SK-N-SH (cell line): ENCODE measurements around the gene MAP2K2.

Experiments
- EZH2phosphoT487 ChIP-seq: fragments of 200-600 bp; sonication (generic); IDR thresholded peaks from 2 replicates; pipeline ENCODE4 v1.6.1; 2017; ENCODE audit warnings: low read depth, mixed run types, mild to moderate bottlenecking, antibody characterized with exemption, moderate library complexity, borderline replicate concordance
- FOXJ3 ChIP-seq: sonication (generic); formaldehyde crosslinking; IDR thresholded peaks from 2 replicates; pipeline ENCODE4 v1.5.1; 2020; ENCODE audit warnings: mild to moderate bottlenecking, missing genetic modification reagents
- FOXM1 ChIP-seq: IDR thresholded peaks from 2 replicates; pipeline ENCODE4 v1.4.0; 2012; ENCODE audit warnings: low read depth, mild to moderate bottlenecking
- JUND ChIP-seq: IDR thresholded peaks from 2 replicates; pipeline ENCODE4 v1.4.0; 2012
- RAD21 ChIP-seq: IDR thresholded peaks from 2 replicates; pipeline ENCODE4 v1.6.1; 2012; ENCODE audit warnings: mild to moderate bottlenecking, low read length
- RXRA ChIP-seq: IDR thresholded peaks from 2 replicates; pipeline ENCODE4 v1.4.0; 2012; ENCODE audit warnings: low read depth, mild to moderate bottlenecking, borderline replicate concordance
- TAF1 ChIP-seq: IDR thresholded peaks from 2 replicates; pipeline ENCODE4 v1.6.1; 2012; ENCODE audit warnings: low read depth, mild to moderate bottlenecking, low read length, moderate library complexity, borderline replicate concordance
- TF ChIP-seq, protein P1 (sequence below): fragments of 200-600 bp; sonication (generic); IDR thresholded peaks from 2 replicates; pipeline ENCODE4 v1.6.1; 2017; ENCODE audit warnings: antibody characterized with exemption, mild to moderate bottlenecking, moderate library complexity
- TF ChIP-seq, protein P2 (sequence below): IDR thresholded peaks from 2 replicates; pipeline ENCODE4 v1.4.0; 2012; ENCODE audit warnings: low read depth
- TF ChIP-seq, protein P3 (sequence below): IDR thresholded peaks from 2 replicates; pipeline ENCODE4 v1.6.1; 2012; ENCODE audit warnings: mild to moderate bottlenecking, low read depth, low read length, moderate library complexity
- TF ChIP-seq, protein P4 (sequence below): IDR thresholded peaks from 2 replicates; pipeline ENCODE4 v1.4.0; 2012; ENCODE audit warnings: low read depth, borderline replicate concordance

DNA sequence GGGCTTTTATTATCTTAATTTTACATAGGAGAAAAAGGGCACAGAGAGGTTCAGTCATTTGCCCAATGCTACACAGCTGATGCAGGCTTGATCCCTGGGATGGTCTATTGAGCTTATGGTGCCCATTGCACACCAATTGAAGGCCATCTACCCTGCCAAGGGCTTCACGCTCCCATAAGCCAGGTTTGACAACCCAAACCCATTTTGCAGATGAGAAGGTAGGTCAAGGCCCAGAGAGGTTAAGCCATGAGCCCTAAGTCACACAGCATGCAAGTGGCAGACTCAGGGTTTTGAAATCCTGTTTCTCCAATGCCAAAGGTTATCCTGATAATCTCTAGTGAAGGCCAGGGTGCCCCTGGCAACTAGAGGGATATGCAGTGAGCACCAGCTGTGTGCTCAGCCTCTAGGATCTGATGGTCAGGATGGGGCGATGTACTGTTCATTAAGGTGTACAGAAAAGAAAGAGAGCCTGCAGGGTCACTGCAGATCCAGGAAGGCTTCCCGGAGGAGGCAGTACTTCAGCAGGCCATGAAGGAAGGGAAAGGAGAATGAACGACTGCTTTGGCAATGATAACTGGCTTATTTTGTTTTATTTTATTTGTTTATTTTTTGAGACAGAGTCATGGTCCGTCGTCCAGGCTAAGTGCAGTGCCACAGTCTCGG, 37.6 kb upstream of the MAP2K2 start:
- TF ChIP-seq TAF1 (no peak), EZH2phosphoT487 (no peak), RAD21 (no peak), JUND (no peak), RXRA (no peak), FOXM1 (no peak), FOXJ3 (CRISPR knock-in tag) (no peak)
- TF ChIP-seq, protein P1, sequence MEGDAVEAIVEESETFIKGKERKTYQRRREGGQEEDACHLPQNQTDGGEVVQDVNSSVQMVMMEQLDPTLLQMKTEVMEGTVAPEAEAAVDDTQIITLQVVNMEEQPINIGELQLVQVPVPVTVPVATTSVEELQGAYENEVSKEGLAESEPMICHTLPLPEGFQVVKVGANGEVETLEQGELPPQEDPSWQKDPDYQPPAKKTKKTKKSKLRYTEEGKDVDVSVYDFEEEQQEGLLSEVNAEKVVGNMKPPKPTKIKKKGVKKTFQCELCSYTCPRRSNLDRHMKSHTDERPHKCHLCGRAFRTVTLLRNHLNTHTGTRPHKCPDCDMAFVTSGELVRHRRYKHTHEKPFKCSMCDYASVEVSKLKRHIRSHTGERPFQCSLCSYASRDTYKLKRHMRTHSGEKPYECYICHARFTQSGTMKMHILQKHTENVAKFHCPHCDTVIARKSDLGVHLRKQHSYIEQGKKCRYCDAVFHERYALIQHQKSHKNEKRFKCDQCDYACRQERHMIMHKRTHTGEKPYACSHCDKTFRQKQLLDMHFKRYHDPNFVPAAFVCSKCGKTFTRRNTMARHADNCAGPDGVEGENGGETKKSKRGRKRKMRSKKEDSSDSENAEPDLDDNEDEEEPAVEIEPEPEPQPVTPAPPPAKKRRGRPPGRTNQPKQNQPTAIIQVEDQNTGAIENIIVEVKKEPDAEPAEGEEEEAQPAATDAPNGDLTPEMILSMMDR: no peak
- TF ChIP-seq, protein P2, sequence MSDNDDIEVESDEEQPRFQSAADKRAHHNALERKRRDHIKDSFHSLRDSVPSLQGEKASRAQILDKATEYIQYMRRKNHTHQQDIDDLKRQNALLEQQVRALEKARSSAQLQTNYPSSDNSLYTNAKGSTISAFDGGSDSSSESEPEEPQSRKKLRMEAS: no peak
- TF ChIP-seq, protein P3, sequence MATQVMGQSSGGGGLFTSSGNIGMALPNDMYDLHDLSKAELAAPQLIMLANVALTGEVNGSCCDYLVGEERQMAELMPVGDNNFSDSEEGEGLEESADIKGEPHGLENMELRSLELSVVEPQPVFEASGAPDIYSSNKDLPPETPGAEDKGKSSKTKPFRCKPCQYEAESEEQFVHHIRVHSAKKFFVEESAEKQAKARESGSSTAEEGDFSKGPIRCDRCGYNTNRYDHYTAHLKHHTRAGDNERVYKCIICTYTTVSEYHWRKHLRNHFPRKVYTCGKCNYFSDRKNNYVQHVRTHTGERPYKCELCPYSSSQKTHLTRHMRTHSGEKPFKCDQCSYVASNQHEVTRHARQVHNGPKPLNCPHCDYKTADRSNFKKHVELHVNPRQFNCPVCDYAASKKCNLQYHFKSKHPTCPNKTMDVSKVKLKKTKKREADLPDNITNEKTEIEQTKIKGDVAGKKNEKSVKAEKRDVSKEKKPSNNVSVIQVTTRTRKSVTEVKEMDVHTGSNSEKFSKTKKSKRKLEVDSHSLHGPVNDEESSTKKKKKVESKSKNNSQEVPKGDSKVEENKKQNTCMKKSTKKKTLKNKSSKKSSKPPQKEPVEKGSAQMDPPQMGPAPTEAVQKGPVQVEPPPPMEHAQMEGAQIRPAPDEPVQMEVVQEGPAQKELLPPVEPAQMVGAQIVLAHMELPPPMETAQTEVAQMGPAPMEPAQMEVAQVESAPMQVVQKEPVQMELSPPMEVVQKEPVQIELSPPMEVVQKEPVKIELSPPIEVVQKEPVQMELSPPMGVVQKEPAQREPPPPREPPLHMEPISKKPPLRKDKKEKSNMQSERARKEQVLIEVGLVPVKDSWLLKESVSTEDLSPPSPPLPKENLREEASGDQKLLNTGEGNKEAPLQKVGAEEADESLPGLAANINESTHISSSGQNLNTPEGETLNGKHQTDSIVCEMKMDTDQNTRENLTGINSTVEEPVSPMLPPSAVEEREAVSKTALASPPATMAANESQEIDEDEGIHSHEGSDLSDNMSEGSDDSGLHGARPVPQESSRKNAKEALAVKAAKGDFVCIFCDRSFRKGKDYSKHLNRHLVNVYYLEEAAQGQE: no peak
- TF ChIP-seq, protein P4, sequence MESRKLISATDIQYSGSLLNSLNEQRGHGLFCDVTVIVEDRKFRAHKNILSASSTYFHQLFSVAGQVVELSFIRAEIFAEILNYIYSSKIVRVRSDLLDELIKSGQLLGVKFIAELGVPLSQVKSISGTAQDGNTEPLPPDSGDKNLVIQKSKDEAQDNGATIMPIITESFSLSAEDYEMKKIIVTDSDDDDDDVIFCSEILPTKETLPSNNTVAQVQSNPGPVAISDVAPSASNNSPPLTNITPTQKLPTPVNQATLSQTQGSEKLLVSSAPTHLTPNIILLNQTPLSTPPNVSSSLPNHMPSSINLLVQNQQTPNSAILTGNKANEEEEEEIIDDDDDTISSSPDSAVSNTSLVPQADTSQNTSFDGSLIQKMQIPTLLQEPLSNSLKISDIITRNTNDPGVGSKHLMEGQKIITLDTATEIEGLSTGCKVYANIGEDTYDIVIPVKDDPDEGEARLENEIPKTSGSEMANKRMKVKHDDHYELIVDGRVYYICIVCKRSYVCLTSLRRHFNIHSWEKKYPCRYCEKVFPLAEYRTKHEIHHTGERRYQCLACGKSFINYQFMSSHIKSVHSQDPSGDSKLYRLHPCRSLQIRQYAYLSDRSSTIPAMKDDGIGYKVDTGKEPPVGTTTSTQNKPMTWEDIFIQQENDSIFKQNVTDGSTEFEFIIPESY: no peak
